GM10248 (cell line): ENCODE data around the gene SRSF2.
"Not testable (repeated sequence)": the region's sequence is repeated elsewhere in the genome, so short reads cannot be mapped to it uniquely, and the experiment has no call there.

Experiments used
- CTCF ChIA-PET: fragments of 300-600 bp; sonication (Branson Sonifier 250); formaldehyde crosslinking; extraction: SDS; loops from one replicate; lab custom pipeline; 2021; ENCODE audit warnings: antibody characterized with exemption; lab: Yijun Ruan, JAX
- POLR2A ChIA-PET: fragments of 350-650 bp; sonication (Branson Sonifier 250); formaldehyde crosslinking; extraction: SDS; loops from one replicate; lab custom pipeline; 2020; ENCODE audit warnings: antibody characterized with exemption; lab: Yijun Ruan, JAX
- DNase-seq: peaks from one replicate; pipeline ENCODE4 v3.0.0; 2012; ENCODE audit errors: extremely low spot score
- TF ChIP-seq, protein P1 (sequence below): IDR thresholded peaks from 2 replicates; pipeline ENCODE4 v1.5.1; 2012; ENCODE audit warnings: mild to moderate bottlenecking, low read depth; ENCODE audit errors: extremely low read depth, missing control alignments, control extremely low read depth

Gene SRSF2

DNA sequence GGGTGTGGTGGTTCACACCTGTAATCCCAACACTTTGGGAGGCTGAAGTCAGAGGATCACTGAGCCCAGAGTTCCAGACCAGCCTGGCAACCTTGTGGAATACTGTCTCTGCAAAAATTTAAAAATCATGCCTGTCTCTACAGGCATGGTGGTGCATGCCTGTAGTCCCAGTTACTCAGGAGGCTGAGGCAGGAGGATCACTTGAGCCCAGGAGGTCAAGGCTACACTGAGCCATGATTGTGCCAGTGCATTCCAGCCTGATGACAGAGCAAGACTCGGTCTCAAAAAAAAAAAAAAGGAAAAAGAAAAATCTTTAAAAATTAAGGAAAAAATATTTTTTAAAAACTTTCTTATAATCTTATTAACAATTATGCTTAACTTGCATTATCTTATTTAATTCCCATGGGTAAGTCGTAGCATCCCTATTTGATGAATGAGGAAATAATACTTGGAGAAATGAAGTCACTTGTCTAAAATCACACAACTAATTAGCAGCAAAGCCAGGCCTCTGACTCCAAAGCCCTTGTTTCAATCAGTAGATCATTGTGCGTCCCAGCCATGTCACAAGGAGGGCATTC, 14.4 kb upstream of the SRSF2 start:
- ChIA-PET POLR2A (no interaction called here), CTCF (no interaction called here)
- DNase-seq, result no peak
- TF ChIP-seq, protein P1, sequence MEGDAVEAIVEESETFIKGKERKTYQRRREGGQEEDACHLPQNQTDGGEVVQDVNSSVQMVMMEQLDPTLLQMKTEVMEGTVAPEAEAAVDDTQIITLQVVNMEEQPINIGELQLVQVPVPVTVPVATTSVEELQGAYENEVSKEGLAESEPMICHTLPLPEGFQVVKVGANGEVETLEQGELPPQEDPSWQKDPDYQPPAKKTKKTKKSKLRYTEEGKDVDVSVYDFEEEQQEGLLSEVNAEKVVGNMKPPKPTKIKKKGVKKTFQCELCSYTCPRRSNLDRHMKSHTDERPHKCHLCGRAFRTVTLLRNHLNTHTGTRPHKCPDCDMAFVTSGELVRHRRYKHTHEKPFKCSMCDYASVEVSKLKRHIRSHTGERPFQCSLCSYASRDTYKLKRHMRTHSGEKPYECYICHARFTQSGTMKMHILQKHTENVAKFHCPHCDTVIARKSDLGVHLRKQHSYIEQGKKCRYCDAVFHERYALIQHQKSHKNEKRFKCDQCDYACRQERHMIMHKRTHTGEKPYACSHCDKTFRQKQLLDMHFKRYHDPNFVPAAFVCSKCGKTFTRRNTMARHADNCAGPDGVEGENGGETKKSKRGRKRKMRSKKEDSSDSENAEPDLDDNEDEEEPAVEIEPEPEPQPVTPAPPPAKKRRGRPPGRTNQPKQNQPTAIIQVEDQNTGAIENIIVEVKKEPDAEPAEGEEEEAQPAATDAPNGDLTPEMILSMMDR, result no peak

DNA sequence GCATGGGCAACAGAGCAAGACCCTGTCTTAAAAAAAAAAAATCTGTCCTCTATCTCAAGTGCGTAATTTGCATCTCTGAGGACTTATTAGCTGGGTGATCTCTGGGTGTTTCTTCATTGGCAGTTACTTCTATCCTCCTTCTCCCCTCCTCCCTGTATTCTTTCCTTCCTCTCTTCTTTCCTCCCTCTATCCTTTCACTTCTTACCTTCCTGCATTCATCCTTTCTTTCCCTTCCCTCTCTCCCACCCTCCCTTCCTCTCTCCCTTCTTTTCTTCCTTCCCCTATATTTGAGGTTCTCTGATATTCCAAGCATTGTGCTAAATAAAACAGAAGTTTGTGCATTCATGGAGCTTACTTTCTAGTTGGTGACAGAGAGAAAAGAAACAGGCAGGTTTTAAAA, 11.5 kb upstream of the SRSF2 start:
- no peak for DNase-seq
- TF ChIP-seq, protein P1, result no peak
- ChIA-PET CTCF (interaction anchor here (1.0 to 1.2 kb wide), 2 partner anchors 10 to 32 kb away, joined by 3 to 4 read pairs; partner anchors contain the start of gene MFSD11), POLR2A (no interaction called here)

DNA sequence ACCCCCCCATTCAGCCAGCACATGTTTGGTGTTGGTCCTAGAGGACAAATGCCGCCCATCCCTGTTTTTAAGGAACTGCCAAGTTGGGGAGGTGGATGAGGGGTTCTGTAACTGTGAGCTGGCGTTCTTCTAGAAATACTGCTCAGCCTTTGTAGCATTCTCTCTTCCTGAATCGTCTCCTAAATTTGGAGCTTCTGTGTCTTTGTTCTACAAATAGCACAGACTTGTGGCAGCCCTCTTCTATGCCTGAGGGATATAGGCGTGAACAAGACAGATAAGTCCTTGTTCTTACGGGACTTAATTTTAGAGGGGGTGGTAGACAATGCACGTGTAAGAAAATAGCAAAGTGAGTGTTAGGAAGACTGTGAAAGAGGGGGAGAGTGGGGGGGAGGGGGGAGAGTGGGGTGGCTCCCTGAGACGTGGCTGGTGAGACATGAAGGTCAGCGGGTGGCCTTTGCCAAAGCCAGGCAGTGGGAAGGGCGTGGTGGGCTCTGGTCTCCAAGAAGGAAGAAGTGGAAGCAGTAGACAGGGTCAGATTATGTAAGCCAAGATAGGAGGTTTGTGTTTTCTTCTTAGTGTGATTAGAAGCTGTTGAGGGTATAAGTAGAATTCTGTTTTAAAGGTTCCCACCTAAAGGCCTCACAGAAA, 10.7 kb upstream of the SRSF2 start:
- TF ChIP-seq, protein P1, result no peak
- CTCF ChIA-PET, result interaction anchor here (1.0 to 1.2 kb wide), 2 partner anchors 9 to 31 kb away, joined by 3 to 4 read pairs; partner anchors contain the start of gene MFSD11
- DNase-seq, result no peak
- POLR2A ChIA-PET, result no interaction called here

DNA sequence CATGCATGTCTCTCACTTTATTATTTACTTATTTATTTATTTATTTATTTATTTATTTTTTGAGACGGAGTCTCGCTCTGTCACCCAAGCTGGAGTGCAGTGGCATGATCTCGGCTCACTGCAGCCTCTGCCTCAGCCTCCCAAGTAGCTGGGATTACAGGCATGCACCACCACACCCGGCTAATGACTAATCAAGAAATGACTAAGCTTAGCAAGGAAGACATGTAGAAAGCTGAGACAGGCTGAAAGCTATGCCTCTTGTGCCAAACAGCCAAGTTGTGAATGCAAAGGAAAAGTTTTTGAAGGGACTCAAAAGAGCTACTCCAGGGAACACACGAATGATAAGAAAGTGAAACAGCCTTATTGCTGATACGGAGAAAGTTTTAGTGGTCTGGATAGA, 8.7 kb upstream of the SRSF2 start:
- POLR2A ChIA-PET, DNase-seq: not testable (repeated sequence)
- CTCF ChIA-PET, result interaction anchor here (1.0 kb wide), 1 partner anchor 13 kb away, joined by 3 read pairs; no protein-coding TSS in a partner anchor

DNA sequence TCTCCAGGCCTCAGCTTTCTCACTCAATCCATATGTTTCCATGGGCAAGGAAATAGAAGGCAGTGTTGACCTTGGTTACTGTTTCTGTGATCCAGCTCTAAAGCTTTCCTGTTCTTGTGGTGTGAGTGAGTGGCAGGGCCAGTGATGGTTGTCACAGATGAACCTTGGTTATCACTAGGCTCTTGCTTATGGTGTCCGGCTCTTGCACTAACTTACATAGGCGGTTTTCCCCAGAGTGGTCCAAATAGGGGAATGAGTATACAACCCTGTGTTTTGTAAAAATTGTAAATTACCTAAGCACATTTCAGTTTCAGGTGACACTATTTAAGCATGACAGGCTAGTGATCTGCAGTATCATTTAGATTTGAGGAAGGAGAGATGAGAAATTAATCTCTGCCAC, 7.6 kb upstream of the SRSF2 start:
- ChIA-PET POLR2A (no interaction called here), CTCF (no interaction called here)
- no peak for DNase-seq
- TF ChIP-seq, protein P1, result no peak

DNA sequence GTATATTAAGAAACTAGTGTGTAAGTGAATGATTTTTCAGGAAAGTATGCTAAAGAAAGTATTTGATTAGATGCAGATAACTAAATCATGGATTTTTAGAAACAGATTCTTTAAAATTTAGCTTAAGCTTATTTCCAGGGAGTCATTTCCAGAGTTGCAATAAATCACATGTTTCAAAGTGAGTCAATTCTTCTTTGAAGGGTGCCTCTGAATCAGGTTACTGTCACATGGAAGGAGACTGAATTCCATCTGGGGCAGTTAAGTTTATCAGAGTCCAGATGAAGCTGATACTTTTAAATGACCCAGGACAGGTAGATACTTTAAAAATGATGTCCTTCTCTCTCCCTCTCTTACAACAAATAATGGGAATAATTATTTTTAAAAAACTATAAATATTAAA, 5.8 kb upstream of the SRSF2 start:
- TF ChIP-seq, protein P1, result no peak
- DNase-seq, result no peak
- CTCF ChIA-PET, result no interaction called here
- POLR2A ChIA-PET, result no interaction called here
